HEK293 (cell line): ENCODE results near the gene BLVRB.
A peak's percentile ranks its signal among the peaks of the same experiment; 100 is the strongest.

Experiments used
- CTCF ChIP-seq: fragments of 450-650 bp; formaldehyde crosslinking; IDR thresholded peaks from 2 replicates; pipeline ENCODE4 v1.5.1; 2016; ENCODE audit warnings: missing biosample characterization, missing genetic modification characterization
- REST ChIP-seq: fragments of 450-650 bp; formaldehyde crosslinking; IDR thresholded peaks from 2 replicates; pipeline ENCODE4 v1.5.1; 2016; ENCODE audit warnings: missing biosample characterization, missing genetic modification characterization
- SCRT2 ChIP-seq: fragments of 450-650 bp; formaldehyde crosslinking; IDR thresholded peaks from 2 replicates; pipeline ENCODE4 v1.5.1; 2016; ENCODE audit warnings: missing biosample characterization, missing genetic modification characterization
- ZBTB21 ChIP-seq: fragments of 450-650 bp; formaldehyde crosslinking; IDR thresholded peaks from 2 replicates; pipeline ENCODE4 v1.5.1; 2017; ENCODE audit warnings: missing biosample characterization, missing genetic modification characterization
- ZBTB7A ChIP-seq: fragments of 450-650 bp; formaldehyde crosslinking; IDR thresholded peaks from 2 replicates; pipeline ENCODE4 v1.5.1; 2016; ENCODE audit warnings: low read depth, missing biosample characterization, missing genetic modification characterization
- ZNF350 ChIP-seq: fragments of 450-650 bp; formaldehyde crosslinking; IDR thresholded peaks from 2 replicates; pipeline ENCODE4 v1.5.0; 2017; ENCODE audit warnings: missing biosample characterization, mild to moderate bottlenecking, missing genetic modification characterization
- ZNF561 ChIP-seq: fragments of 450-650 bp; IDR thresholded peaks from 2 replicates; pipeline ENCODE4 v1.5.1; 2018; ENCODE audit warnings: missing biosample characterization, missing genetic modification characterization, borderline replicate concordance
- ZNF580 ChIP-seq: fragments of 450-650 bp; formaldehyde crosslinking; IDR thresholded peaks from 2 replicates; pipeline ENCODE4 v1.5.1; 2016; ENCODE audit warnings: missing biosample characterization, missing genetic modification characterization
- ZNF658 ChIP-seq: fragments of 450-650 bp; formaldehyde crosslinking; IDR thresholded peaks from 2 replicates; pipeline ENCODE4; 2016; ENCODE audit warnings: missing biosample characterization, missing genetic modification characterization

- TF ChIP-seq CTCF (tag by site-specific recombination) = no peak; the same call in none of the 2 replicates
- peak; percentile 55; the same call in 1 of the 2 replicates for TF ChIP-seq ZBTB21 (tag by site-specific recombination)
- no peak for TF ChIP-seq SCRT2 (tag by site-specific recombination)
- peak; percentile 96 for TF ChIP-seq ZBTB7A (tag by site-specific recombination)
- peak; percentile 60 for TF ChIP-seq REST
- TF ChIP-seq ZNF561 = peak; percentile 89; the same call in 1 of the 2 replicates
- no peak for TF ChIP-seq ZNF658 (tag by site-specific recombination)
- TF ChIP-seq ZNF350 = no peak
- TF ChIP-seq ZNF580 = 0 out of 2 replicates have a peak, but pooled peaks have one; percentile 44
These were observed 22.2 kb downstream of the BLVRB start for GRCh38 chr19:40443131-40443999.
